PC-9 (cell line): ENCODE measurements around the gene SMCR8. TPM values are rescaled to one million over a fixed set of nuclear protein-coding genes. Genes with fewer than 3 reads are reported as not detected.

Experiments used
- BruUV-seq: library from RNA; stranded (reverse); fragments of 400-500 nt; replicated peaks from 2 replicates; lab custom pipeline; 2021; lab: Mats Ljungman, UMichigan
- CTCF ChIA-PET: fragments of 300-600 bp; sonication (Branson Sonifier 250); formaldehyde crosslinking; loops from one replicate; lab custom pipeline; 2022; ENCODE audit warnings: antibody characterized with exemption; lab: Charles Lee
- POLR2A ChIA-PET: fragments of 300-600 bp; sonication (Branson Sonifier 250); formaldehyde crosslinking; loops from one replicate; lab custom pipeline; 2022; ENCODE audit warnings: antibody characterized with exemption; ENCODE audit not compliant: unreplicated experiment; lab: Charles Lee
- DNase-seq, 2 experiments: peaks; one replicate each; pipeline versions ENCODE4 v3.0.0 to v3.0.0-alpha.2; 2015 to 2022; ENCODE audit warnings: mixed read lengths in 1 of 2
- H2AFZ ChIP-seq: fragments of 200-600 bp; sonication (generic); 2 replicates; pipeline ENCODE4 v1.8.1; 2017; ENCODE audit warnings: antibody characterized with exemption
- H3F3A ChIP-seq: fragments of 200-600 bp; sonication (generic); 2 replicates; pipeline ENCODE4 v1.8.1; 2017; ENCODE audit warnings: antibody characterized with exemption, mild to moderate bottlenecking, low read depth; ENCODE audit not compliant: insufficient read depth
- H3K27ac ChIP-seq: fragments of 200-600 bp; sonication (generic); 2 replicates; pipeline ENCODE4 v1.6.1; 2016; ENCODE audit warnings: mixed run types
- H3K27me3 ChIP-seq: fragments of 200-600 bp; sonication (generic); 2 replicates; pipeline ENCODE4 v1.6.1; 2016; ENCODE audit warnings: low read depth, mixed run types; ENCODE audit not compliant: insufficient read depth
- H3K36me3 ChIP-seq: fragments of 200-600 bp; sonication (generic); 2 replicates; pipeline ENCODE4 v1.6.1; 2016; ENCODE audit warnings: low read depth, mixed run types
- H3K4me1 ChIP-seq: fragments of 200-600 bp; sonication (generic); replicated peaks from 2 replicates; pipeline ENCODE4 v1.6.1; 2016; ENCODE audit warnings: mixed run types; ENCODE audit not compliant: insufficient read depth
- H3K4me2 ChIP-seq: fragments of 200-600 bp; sonication (generic); 2 replicates; pipeline ENCODE4 v1.6.1; 2017; ENCODE audit warnings: mixed run types
- H3K4me3 ChIP-seq: fragments of 200-600 bp; sonication (generic); 2 replicates; pipeline ENCODE4 v1.6.1; 2016; ENCODE audit warnings: mixed run types
- H3K79me2 ChIP-seq: fragments of 200-600 bp; sonication (generic); 2 replicates; pipeline ENCODE4 v1.6.1; 2017; ENCODE audit warnings: low read depth, mixed run types
- H3K9me2 ChIP-seq: fragments of 200-600 bp; sonication (generic); 2 replicates; pipeline ENCODE4 v1.8.1; 2017; ENCODE audit warnings: mild to moderate bottlenecking; ENCODE audit not compliant: insufficient read depth
- H3K9me3 ChIP-seq: fragments of 200-600 bp; sonication (generic); 2 replicates; pipeline ENCODE4 v1.8.1; 2016; ENCODE audit warnings: low read depth; ENCODE audit not compliant: insufficient read depth
- H4K20me1 ChIP-seq: fragments of 200-600 bp; sonication (generic); 2 replicates; pipeline ENCODE4 v1.8.1; 2017; ENCODE audit not compliant: insufficient read depth
- CTCF ChIP-seq: fragments of 200-600 bp; sonication (generic); conservative IDR thresholded peaks from 2 replicates; pipeline ENCODE4 v1.6.1; 2017; ENCODE audit warnings: mixed run types, antibody characterized with exemption, mild to moderate bottlenecking, moderate library complexity
- EZH2 ChIP-seq: fragments of 200-600 bp; sonication (generic); IDR thresholded peaks from 2 replicates; pipeline ENCODE4 v1.8.0; 2017; ENCODE audit warnings: antibody characterized with exemption, low read depth
- intact Hi-C: fragments of 100-400 bp; cut with micrococcal nuclease; formaldehyde crosslinking; loops from one replicate; pipeline ENCODE4 v1.10.0; 2022; ENCODE audit not compliant: unreplicated experiment
- total RNA-seq: library from RNA; stranded (reverse); gene quantifications from 2 replicates; pipeline ENCODE4 v1.2.3, GENCODE V29; 2021

SMCR8 gene
- total RNA-seq, 1 experiment from 2014 or later: 23.8 TPM

GRCh38 chr17:18363101-18364049, 48.3 kb downstream of the SMCR8 start, which contains the start of gene SHMT1:
Gene SHMT1 (minus strand): TSS chr17:18363550. CDS start chr17:18355981, 7,569 bp downstream.
- no TSS peak for BruUV-seq
- Histone ChIP-seq H3K9me3 (no peaks in the 10 kb centered on the region), H3K27ac (peak within 1 kb of the TSS; percentile 24; the same call in 1 of the 2 replicates), H3K36me3 (no peaks in the 10 kb centered on the region), H3K9me2 (no peaks in the 10 kb centered on the region), H3K27me3 (no peaks in the 10 kb centered on the region), H3K79me2 (peaks cover 26% of the 10 kb centered on the region), H3F3A (peaks cover 14% of the 10 kb centered on the region), H2AFZ (peak within 1 kb of the TSS; percentile 89), H3K4me2 (peak within 1 kb of the TSS; percentile 86), H4K20me1 (no peaks in the 10 kb centered on the region), H3K4me1 (peaks cover 10% of the 10 kb centered on the region), H3K4me3 (peak within 1 kb of the TSS; percentile 75)
- intact Hi-C loops: loop anchor here (2.0 kb wide), 1 partner anchor 13 kb away; the partner anchor contains the start of gene EVPLL
- peak; percentile 88 to 99 for DNase-seq
- ChIA-PET CTCF (no interaction called here), POLR2A (interaction anchor here (0.5 to 1.1 kb wide), 3 partner anchors 14 to 641 kb away, joined by 3 to 4 read pairs (median 3); no protein-coding TSS in a partner anchor)
- TF ChIP-seq EZH2: no peak
- no peak for TF ChIP-seq CTCF

GRCh38 chr17:18364166-18364565, 49.1 kb downstream of the SMCR8 start:
- Histone ChIP-seq H3K36me3 (no peaks in the 10 kb centered on the region), H3F3A (peaks cover 15% of the 10 kb centered on the region), H3K27me3 (no peaks in the 10 kb centered on the region), H3K4me1 (peaks cover 17% of the 10 kb centered on the region), H3K79me2 (peaks cover 26% of the 10 kb centered on the region), H4K20me1 (no peaks in the 10 kb centered on the region), H3K9me3 (no peaks in the 10 kb centered on the region), H3K9me2 (no peaks in the 10 kb centered on the region), H2AFZ (no peak overlapping the region), H3K4me3 (no peak overlapping the region), H3K4me2 (peak overlapping the region; percentile 86; the same call in 1 of the 2 replicates), H3K27ac (no peak overlapping the region)
- no peak for DNase-seq
- ChIA-PET POLR2A (interaction anchor here (1.1 kb wide), 1 partner anchor 13 kb away, joined by 4 read pairs; no protein-coding TSS in a partner anchor), CTCF (no interaction called here)
- no TSS peak for BruUV-seq
- intact Hi-C loops: no loop called here
- TF ChIP-seq EZH2 (no peak), CTCF (no peak)

- peak; percentile 63 to 81 for DNase-seq
- intact Hi-C loops: no loop called here
- CTCF ChIA-PET: no interaction called here
These were observed 53.9 kb downstream of the SMCR8 start for GRCh38 chr17:18368946-18369345.

More at GRCh38 chr17:18368946-18369345, 53.9 kb downstream of the SMCR8 start:
- no peak overlapping the region for H2AFZ ChIP-seq
- no peaks in the 10 kb centered on the region for H3K27me3 ChIP-seq
- H3K4me3 ChIP-seq: no peak overlapping the region
- no peaks in the 10 kb centered on the region for H3K9me2 ChIP-seq
- H3K27ac ChIP-seq: no peak overlapping the region
- no peaks in the 10 kb centered on the region for H3K79me2 ChIP-seq
- no peaks in the 10 kb centered on the region for H3K36me3 ChIP-seq
- peaks cover 17% of the 10 kb centered on the region for H3F3A ChIP-seq
- BruUV-seq: no TSS peak
- H3K9me3 ChIP-seq: no peaks in the 10 kb centered on the region
- POLR2A ChIA-PET: no interaction called here
- H3K4me1 ChIP-seq: peaks cover 15% of the 10 kb centered on the region; the same call in 1 of the 2 replicates
- no peaks in the 10 kb centered on the region for H4K20me1 ChIP-seq
- peak overlapping the region; percentile 35; the same call in 1 of the 2 replicates for H3K4me2 ChIP-seq
- TF ChIP-seq CTCF: no peak
- no peak for TF ChIP-seq EZH2
